Central memory CD8-positive, alpha-beta T cell (primary cell): ENCODE results near the gene TRIM8.
"Not testable (repeated sequence)": the region's sequence is repeated elsewhere in the genome, so short reads cannot be mapped to it uniquely, and the experiment has no call there.

Source experiments
- ATAC-seq: fragments of 150-1000 bp; cut with Tn5 transposase; replicated peaks from 2 replicates; pipeline ENCODE4 v1.10.0; 2022; ENCODE audit warnings: mild to moderate bottlenecking, moderate FRiP score, moderate number of reproducible peaks; ENCODE audit not compliant: poor library complexity, severe bottlenecking; ENCODE audit errors: extremely low read depth
- DNase-seq, 2 donors: peaks; one replicate each; pipeline ENCODE4 v3.0.0; 2021; ENCODE audit warnings: low spot score in 2 of 2
- H3K27ac Mint-ChIP-seq: one replicate; pipeline ENCODE4 v1.8.0; 2022; ENCODE audit warnings: low read depth, mild to moderate bottlenecking, moderate library complexity, mixed read lengths
- H3K27me3 Mint-ChIP-seq: one replicate; pipeline ENCODE4 v1.8.0; 2022; ENCODE audit warnings: mixed read lengths
- H3K36me3 Mint-ChIP-seq: one replicate; pipeline ENCODE4 v1.8.0; 2022; ENCODE audit warnings: mild to moderate bottlenecking, moderate library complexity, mixed read lengths; ENCODE audit not compliant: insufficient read depth
- H3K4me1 Mint-ChIP-seq: one replicate; pipeline ENCODE4 v1.8.0; 2022; ENCODE audit warnings: mixed read lengths
- H3K4me3 Mint-ChIP-seq: one replicate; pipeline ENCODE4 v1.8.0; 2022; ENCODE audit warnings: mild to moderate bottlenecking, moderate library complexity, mixed read lengths
- H3K9me3 Mint-ChIP-seq: one replicate; pipeline ENCODE4 v1.8.0; 2022; ENCODE audit warnings: mixed read lengths

TRIM8 gene

DNA sequence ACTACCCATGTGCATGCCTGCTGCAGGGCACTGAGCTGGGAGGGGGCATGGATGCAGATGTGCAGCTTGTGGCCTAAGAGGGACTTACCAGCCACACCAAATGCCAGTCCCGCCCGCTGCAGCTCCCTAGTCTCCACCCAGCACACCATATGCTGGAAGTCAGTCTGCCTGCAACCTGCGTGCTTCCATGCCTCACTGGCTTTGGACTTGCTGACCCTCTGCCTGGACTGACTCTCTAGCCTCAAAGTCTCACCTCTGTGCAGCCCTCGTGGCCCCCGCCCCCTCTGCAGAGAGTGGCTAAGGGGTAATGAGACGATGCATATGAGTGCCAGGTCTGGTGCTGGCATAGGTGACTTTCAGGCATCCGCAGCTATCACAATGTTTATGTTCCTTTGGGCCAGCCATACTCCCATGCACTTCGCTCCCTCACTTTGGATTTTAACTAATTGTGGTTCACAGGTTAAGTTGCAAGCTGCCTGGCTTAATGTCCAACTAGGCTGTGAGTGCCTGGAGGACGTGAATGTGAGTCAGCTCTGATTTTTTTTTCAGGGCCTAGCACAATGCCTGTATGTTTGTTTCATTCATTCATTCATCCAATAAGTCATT is 21.7 kb downstream of the TRIM8 start:
- no peak overlapping the region for H3K4me3 Mint-ChIP-seq
- no peaks in the 10 kb centered on the region for H3K27me3 Mint-ChIP-seq
- DNase-seq (no peak), ATAC-seq (no peak)
- H3K27ac Mint-ChIP-seq = no peak overlapping the region
- peaks cover 9% of the 10 kb centered on the region for H3K4me1 Mint-ChIP-seq
- H3K36me3 Mint-ChIP-seq = no peaks in the 10 kb centered on the region
- H3K9me3 Mint-ChIP-seq = no peaks in the 10 kb centered on the region

GRCh38 chr10:102667411-102667810 is 23.1 kb downstream of the TRIM8 start:
- ATAC-seq, H3K9me3 Mint-ChIP-seq, H3K27me3 Mint-ChIP-seq, H3K4me1 Mint-ChIP-seq, H3K4me3 Mint-ChIP-seq, H3K36me3 Mint-ChIP-seq, DNase-seq: not testable (repeated sequence)
- H3K27ac Mint-ChIP-seq = peak overlapping the region; percentile 24

DNA sequence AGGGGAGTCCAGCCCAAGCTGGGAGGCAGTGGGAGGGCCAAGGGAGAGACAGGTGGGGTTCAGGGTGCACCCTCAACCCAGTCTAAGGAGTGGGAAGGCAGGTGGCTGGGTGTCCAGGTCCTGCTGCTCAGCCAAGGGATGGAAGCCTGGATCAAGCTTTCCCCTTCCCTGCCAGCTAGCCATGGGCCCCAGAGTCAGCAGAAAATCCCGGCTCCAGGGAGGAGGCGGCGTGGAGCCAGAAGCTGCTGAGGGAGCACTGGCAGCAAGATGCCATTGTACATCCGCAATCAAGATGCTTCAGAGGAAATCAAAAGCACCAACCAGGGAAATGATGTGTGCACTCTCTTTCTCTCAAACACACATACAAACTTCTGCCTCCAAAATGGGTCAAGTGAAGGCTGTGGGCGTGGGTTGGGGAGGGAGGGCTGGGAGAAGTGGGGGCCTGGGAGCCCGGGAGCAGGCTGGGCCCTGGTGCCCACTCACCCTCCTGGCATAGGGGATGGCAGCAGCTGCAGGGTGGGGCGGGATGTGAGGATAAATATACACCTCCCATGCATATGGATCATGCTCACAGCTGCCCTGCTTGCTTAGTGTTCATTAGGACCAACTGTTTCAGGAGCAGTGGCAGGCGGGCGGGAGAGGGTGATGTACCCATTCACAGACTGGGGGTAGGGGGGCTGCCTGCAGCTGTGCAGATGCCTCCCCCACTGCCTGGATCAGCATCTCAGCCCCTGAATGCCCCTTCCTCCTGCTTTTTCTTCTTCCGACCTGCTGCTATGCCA is 24.2 kb downstream of the TRIM8 start:
- H3K9me3 Mint-ChIP-seq = no peaks in the 10 kb centered on the region
- no peak overlapping the region for H3K4me3 Mint-ChIP-seq
- peak overlapping the region; percentile 24 for H3K27ac Mint-ChIP-seq
- no peak for DNase-seq
- no peaks in the 10 kb centered on the region for H3K36me3 Mint-ChIP-seq
- no peaks in the 10 kb centered on the region for H3K27me3 Mint-ChIP-seq
- ATAC-seq = no peak
- peaks cover 3% of the 10 kb centered on the region for H3K4me1 Mint-ChIP-seq

GRCh38 chr10:102669206-102670064 is 25.2 kb downstream of the TRIM8 start:
- no peaks in the 10 kb centered on the region for H3K27me3 Mint-ChIP-seq
- no peaks in the 10 kb centered on the region for H3K9me3 Mint-ChIP-seq
- no peak for DNase-seq
- no peak overlapping the region for H3K4me3 Mint-ChIP-seq
- H3K27ac Mint-ChIP-seq = no peak overlapping the region
- peaks cover 1% of the 10 kb centered on the region for H3K36me3 Mint-ChIP-seq
- ATAC-seq = no peak
- H3K4me1 Mint-ChIP-seq = peaks cover 12% of the 10 kb centered on the region

GRCh38 chr10:102670065-102670670 is 25.9 kb downstream of the TRIM8 start:
- no peak for DNase-seq
- Mint-ChIP-seq H3K27ac (peak overlapping the region; percentile 57), H3K27me3 (no peaks in the 10 kb centered on the region)

GRCh38 chr10:102670871-102671434 is 26.7 kb downstream of the TRIM8 start:
- Mint-ChIP-seq H3K9me3 (no peaks in the 10 kb centered on the region), H3K4me1 (peaks cover 19% of the 10 kb centered on the region), H3K27me3 (no peaks in the 10 kb centered on the region), H3K36me3 (peaks cover 1% of the 10 kb centered on the region), H3K27ac (peak overlapping the region; percentile 57), H3K4me3 (no peak overlapping the region)
- no peak for DNase-seq
- ATAC-seq = no peak

More at GRCh38 chr10:102670065-102670670, 25.9 kb downstream of the TRIM8 start:
- H3K9me3 Mint-ChIP-seq = no peaks in the 10 kb centered on the region
- H3K4me1 Mint-ChIP-seq = peaks cover 19% of the 10 kb centered on the region
- no peak for ATAC-seq
- no peak overlapping the region for H3K4me3 Mint-ChIP-seq
- peaks cover 1% of the 10 kb centered on the region for H3K36me3 Mint-ChIP-seq

GRCh38 chr10:102673236-102673818 is 29.0 kb downstream of the TRIM8 start:
- Mint-ChIP-seq H3K36me3 (peaks cover 5% of the 10 kb centered on the region), H3K27ac (peak overlapping the region; percentile 73), H3K4me1 (peaks cover 19% of the 10 kb centered on the region)

DNA sequence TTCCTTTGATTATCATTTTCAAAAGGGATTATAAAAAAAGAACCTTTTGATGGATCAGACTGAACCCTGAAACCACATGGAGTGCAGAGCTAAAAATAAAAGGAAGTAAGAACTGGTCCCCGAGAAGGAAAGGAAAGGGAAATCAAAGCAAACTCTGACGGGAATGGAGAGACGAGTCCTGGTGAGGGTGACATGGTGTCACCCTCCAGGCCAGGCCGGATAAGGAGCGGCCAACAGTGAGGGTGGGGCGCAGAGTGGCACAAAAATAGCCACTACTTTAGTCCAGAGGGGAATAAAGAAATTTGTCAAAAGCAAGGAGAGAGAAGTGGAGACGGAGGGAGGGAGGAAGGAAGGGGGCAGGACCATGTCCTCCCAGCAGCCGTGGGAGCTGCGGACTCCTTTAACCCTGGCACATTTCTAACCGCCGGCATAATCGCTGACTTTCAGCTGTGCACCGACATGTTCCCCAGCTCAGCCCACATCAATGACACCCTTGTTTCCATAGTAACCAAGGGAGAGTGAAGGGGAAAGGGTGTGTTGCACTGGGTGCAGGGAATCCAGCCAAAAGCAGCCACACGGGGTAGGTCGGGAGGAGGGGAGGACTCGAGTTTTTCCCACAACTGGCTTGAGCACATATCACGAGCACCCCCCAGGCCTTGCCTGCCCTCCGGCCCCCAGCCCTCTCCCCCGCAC is 29.7 kb downstream of the TRIM8 start:
- no peaks in the 10 kb centered on the region for H3K27me3 Mint-ChIP-seq
- H3K36me3 Mint-ChIP-seq = peaks cover 5% of the 10 kb centered on the region
- ATAC-seq = peak; percentile 95
- no peaks in the 10 kb centered on the region for H3K9me3 Mint-ChIP-seq
- H3K4me1 Mint-ChIP-seq = peaks cover 19% of the 10 kb centered on the region
- H3K27ac Mint-ChIP-seq = peak overlapping the region; percentile 73
- peak overlapping the region; percentile 72 for H3K4me3 Mint-ChIP-seq
- DNase-seq = peak; percentile 33 to 55

More at GRCh38 chr10:102673236-102673818, 29.0 kb downstream of the TRIM8 start:
- no peak for DNase-seq
- Mint-ChIP-seq H3K9me3 (no peaks in the 10 kb centered on the region), H3K4me3 (peak overlapping the region; percentile 72), H3K27me3 (no peaks in the 10 kb centered on the region)
- no peak for ATAC-seq

GRCh38 chr10:102674566-102674965 is 30.3 kb downstream of the TRIM8 start:
- peak; percentile 37 for ATAC-seq

DNA sequence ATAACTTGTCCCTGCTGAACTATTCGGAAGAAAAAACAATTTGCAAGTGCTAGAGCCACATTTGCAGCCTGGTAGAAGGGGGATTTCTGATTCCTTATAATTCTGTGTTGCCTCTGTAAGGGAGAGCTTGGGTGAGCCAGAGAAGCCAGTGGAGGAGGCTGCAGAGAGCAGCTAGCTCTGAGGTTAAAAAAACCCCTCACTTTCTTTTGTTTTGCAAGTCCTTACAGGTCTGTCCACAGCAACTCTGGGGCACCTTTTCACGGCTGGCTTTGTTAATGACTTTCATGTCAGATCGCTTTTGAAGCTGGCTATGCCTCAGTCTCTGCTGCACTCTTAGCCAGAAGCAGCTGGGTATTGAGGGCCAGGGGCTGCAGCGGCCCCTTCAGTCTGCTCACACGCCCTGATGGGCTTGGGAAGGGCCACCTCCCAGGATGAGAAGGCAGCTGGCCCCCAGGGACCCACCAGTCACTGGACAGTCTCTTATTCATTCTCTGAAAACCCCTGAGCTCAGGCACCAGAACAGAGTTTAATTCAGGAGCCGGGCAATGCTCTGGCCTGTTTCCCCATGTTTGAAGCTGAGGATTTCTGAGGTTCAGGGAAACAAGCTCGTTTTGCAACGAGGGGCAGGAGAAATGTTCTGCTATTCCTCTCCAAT is 30.9 kb downstream of the TRIM8 start:
- Mint-ChIP-seq H3K4me3 (peak overlapping the region; percentile 72), H3K27me3 (no peaks in the 10 kb centered on the region), H3K4me1 (peaks cover 19% of the 10 kb centered on the region), H3K36me3 (peaks cover 5% of the 10 kb centered on the region), H3K9me3 (no peaks in the 10 kb centered on the region), H3K27ac (peak overlapping the region; percentile 75)
- ATAC-seq = no peak
- DNase-seq = no peak

More at GRCh38 chr10:102674566-102674965, 30.3 kb downstream of the TRIM8 start:
- peaks cover 19% of the 10 kb centered on the region for H3K4me1 Mint-ChIP-seq
- peaks cover 5% of the 10 kb centered on the region for H3K36me3 Mint-ChIP-seq
- H3K4me3 Mint-ChIP-seq = peak overlapping the region; percentile 72
- DNase-seq = no peak
- H3K27ac Mint-ChIP-seq = peak overlapping the region; percentile 73
- H3K9me3 Mint-ChIP-seq = no peaks in the 10 kb centered on the region
- no peaks in the 10 kb centered on the region for H3K27me3 Mint-ChIP-seq
